Mucosa of descending colon (tissue), 3 donors: Measurements from ENCODE around the gene PTPN20. TPM values are rescaled to one million over a fixed set of nuclear protein-coding genes. Genes with fewer than 3 reads are reported as not detected.

Source experiments
- ATAC-seq: fragments of 200-7000 bp; cut with Tn5 transposase; one replicate; pipeline ENCODE4 v1.9.1; 2020; ENCODE audit warnings: mild to moderate bottlenecking, moderate library complexity
- DNase-seq, 3 donors: peaks; one replicate each; pipeline ENCODE4 v3.0.0-alpha.2; 2020
- H3K36me3 ChIP-seq: fragments of 200-600 bp; one replicate; pipeline ENCODE4 v1.8.0; 2021; ENCODE audit warnings: low read depth, mild to moderate bottlenecking
- H3K4me1 ChIP-seq: fragments of 200-600 bp; one replicate; pipeline ENCODE4 v1.8.0; 2021; ENCODE audit warnings: low read depth, mild to moderate bottlenecking
- H3K4me3 ChIP-seq: fragments of 200-600 bp; one replicate; pipeline ENCODE4 v1.8.0; 2021; ENCODE audit warnings: mild to moderate bottlenecking
- H3K9me3 ChIP-seq: fragments of 200-600 bp; one replicate; pipeline ENCODE4 v1.8.0; 2021; ENCODE audit warnings: mild to moderate bottlenecking
- CTCF ChIP-seq: fragments of 200-600 bp; IDR thresholded peaks from one replicate; pipeline ENCODE4 v1.8.0; 2022; ENCODE audit warnings: antibody characterized with exemption, mild to moderate bottlenecking
- intact Hi-C, 2 donors: fragments of 100-400 bp; cut with DNase I in 1 of 2; cut with micrococcal nuclease in 1 of 2; formaldehyde crosslinking; loops; one replicate each; pipeline versions ENCODE4 v1.11.0 to v1.11.1; 2022; cut with DNase I, micrococcal nuclease
- total RNA-seq, 3 donors: library from RNA; stranded (reverse); fragmentation: NEBNext Ultra II Directional in 2 of 3; extraction: Animal tissue kit (Norgen Biotek cat#: 25700) in 2 of 3; gene quantifications; one replicate each; pipeline versions ENCODE4 v1.2.1 to v1.2.4, GENCODE V29; 2021 to 2023
- donor health status: DM: no; HTN: no; CAD: no; lungs with moderate emphysema.
- donor health status: DM: no; HTN: no; CAD: no.
- donor health status: DM: no; HTN: yes; CAD: no.

Gene PTPN20
- total RNA-seq, 3 donors from 2014 or later, result 1.6 to 6.5 (median 1.7) TPM

DNA sequence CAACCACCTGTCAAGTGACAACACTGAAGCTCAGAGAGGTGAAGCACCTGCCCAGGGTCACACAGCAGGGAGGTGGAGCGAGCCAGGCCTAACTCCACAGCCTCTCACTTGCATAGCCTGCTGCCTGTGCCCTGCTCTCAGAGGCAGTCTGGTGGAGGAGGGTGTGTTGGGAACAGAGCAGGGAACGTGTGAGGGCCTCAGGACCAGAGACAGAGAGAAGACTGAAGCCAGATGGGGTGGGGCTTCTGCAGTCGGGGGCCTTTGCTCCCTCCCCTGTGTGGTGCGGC lies 114.0 kb downstream of the PTPN20 start:
- intact Hi-C loops, result loop anchor here in 1 of 2 donors (10.0 kb wide), 1 partner anchor 290 kb away; no protein-coding TSS in a partner anchor
- no peak for DNase-seq
- Histone ChIP-seq H3K4me1 (no peaks in the 10 kb centered on the region), H3K9me3 (no peaks in the 10 kb centered on the region), H3K36me3 (no peaks in the 10 kb centered on the region), H3K4me3 (no peak overlapping the region)
- ATAC-seq, result no peak
- TF ChIP-seq CTCF, result no peak

DNA sequence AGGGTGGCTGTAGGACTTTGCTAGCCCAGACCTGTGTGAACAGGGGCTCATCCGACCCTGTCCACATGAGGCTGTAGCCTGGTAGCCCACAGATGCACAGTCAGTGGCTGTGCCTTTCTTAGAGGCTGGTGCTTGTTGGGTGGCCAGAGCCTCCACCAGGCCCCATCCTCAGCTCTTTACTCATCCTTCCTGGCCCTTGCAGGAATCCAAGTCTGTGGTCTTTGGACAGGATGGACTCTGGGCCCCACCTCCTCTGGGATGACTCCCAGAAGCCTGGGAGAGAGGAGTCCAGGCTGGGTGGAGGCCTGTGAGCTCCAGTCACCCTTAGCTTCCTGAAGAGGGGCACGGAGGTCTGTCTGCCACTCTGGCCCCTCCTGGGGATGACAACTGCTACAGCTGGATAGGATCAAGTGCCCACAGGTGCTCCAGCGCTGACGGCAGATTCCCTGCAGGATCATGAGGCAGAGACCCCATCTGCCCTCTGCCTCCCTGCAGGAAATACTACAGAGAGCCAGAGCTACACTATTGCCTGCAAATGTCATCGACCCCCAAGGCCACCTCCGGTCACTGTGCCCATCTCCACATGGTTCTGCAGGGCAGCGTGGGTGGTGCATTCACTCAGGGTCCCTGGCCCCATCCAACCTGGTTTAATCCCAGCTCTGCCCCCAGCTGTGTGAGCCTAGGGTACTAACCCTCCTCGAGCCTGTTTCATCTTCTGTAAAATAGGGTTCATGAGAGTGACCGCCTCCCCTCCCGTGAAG lies 114.5 kb downstream of the PTPN20 start:
- ATAC-seq (peak; percentile 13), DNase-seq (no peak)
- no peak for TF ChIP-seq CTCF
- Histone ChIP-seq H3K36me3 (no peaks in the 10 kb centered on the region), H3K4me3 (no peak overlapping the region), H3K9me3 (no peaks in the 10 kb centered on the region), H3K4me1 (no peaks in the 10 kb centered on the region)
- intact Hi-C loops, result loop anchor here in 1 of 2 donors (10.0 kb wide), 1 partner anchor 289 kb away; no protein-coding TSS in a partner anchor

DNA sequence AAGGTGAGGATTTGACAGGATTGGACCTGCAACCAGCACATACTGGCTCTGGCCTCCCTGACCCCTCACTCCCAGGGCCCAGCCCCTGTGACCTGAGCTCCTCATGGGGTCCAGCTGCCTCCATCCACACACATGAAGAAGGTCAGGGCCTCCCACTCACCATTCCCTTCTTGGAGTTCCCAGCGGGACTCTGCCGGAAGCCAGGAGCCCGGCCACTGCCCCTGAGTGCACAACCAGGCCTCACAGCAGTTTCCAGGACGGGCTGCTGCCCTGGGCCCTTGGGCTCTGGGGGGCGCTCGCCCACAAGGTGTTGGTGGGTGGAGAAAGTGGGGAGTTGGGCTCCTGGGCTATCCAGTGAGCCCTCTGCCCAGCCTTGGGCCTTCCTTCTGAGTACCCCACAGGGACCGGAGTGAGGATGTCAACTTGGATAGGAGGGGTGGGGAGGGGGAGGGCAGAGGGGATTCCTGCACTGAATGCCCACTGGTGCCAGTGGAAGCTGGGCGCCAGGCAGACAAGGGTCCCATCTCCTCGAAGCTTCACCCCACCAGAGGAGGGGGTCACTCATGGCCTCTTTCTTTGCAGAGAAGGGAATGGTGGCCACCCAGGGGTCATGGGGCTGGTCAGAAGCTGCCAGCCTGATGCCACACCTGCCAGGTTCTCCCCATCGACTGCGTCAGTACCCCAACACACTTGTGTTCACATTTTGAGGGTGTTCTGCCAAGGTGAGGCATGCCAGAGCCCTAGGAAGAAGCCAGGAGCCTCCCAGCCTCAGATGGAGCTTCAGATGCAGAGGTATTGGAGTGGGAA lies 115.3 kb downstream of the PTPN20 start:
- Histone ChIP-seq H3K36me3 (no peaks in the 10 kb centered on the region), H3K9me3 (no peaks in the 10 kb centered on the region), H3K4me3 (no peak overlapping the region), H3K4me1 (no peaks in the 10 kb centered on the region)
- intact Hi-C loops, result loop anchor here in 1 of 2 donors (10.0 kb wide), 1 partner anchor 288 kb away; no protein-coding TSS in a partner anchor
- no peak for TF ChIP-seq CTCF
- ATAC-seq (no peak), DNase-seq (peak in 1 of 3 donors; percentile 42)

DNA sequence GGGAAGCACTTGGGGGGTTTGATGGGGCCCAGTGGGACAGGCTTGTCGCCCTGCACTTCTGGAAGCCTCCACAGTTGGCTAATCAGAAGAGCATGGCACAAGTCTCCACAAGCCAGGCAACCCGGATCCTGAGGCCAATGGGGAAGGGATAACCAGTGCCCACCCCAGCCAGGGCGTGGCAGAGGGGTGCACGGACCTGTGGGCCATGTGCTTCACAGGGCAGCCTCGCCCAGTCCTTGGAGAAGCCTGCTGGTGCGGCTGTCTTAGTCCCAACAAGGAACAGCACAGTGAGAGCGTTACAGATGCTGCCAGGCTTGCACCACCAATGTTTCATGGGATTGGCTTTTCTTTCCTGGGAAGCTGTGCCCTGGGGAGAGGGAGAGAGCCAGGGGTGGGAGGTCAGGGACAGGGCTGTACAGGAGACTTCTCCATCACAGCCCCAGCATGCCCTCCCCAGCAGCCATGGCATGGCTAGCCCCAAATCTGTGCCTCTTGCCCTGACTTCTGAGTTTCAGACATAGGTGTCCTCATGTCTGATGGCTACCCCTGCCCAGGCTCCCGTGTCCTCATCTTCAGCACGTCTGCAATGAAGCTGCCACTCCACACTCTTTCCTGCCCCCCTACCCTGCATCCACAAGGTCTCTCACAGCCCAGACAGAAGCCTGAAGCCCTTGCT lies 116.0 kb downstream of the PTPN20 start:
- no peaks in the 10 kb centered on the region for H3K36me3 ChIP-seq
- no peaks in the 10 kb centered on the region for H3K9me3 ChIP-seq
- DNase-seq, result peak in 1 of 3 donors; percentile 33
- H3K4me3 ChIP-seq, result no peak overlapping the region
- ATAC-seq, result no peak
- no peak for TF ChIP-seq CTCF
- intact Hi-C loops, result loop anchor here in 1 of 2 donors (10.0 kb wide), 1 partner anchor 288 kb away; no protein-coding TSS in a partner anchor
- no peaks in the 10 kb centered on the region for H3K4me1 ChIP-seq

GRCh38 chr10:47027784-47028260 lies 116.6 kb downstream of the PTPN20 start:
- DNase-seq, result peak in 1 of 3 donors; percentile 21

More at GRCh38 chr10:47027784-47028260, 116.6 kb downstream of the PTPN20 start:
- no peak for TF ChIP-seq CTCF
- Histone ChIP-seq H3K36me3 (no peaks in the 10 kb centered on the region), H3K4me1 (no peaks in the 10 kb centered on the region), H3K9me3 (no peaks in the 10 kb centered on the region), H3K4me3 (no peak overlapping the region)
- no peak for ATAC-seq
- intact Hi-C loops, result loop anchor here in 1 of 2 donors (10.0 kb wide), 1 partner anchor 287 kb away; no protein-coding TSS in a partner anchor
